A673 (cell line): ENCODE measurements around the gene NBEA.

Experiments
- CTCF ChIP-seq: fragments of 300-800, 200-600 bp; sonication (generic); conservative IDR thresholded peaks from 2 replicates; pipeline ENCODE4 v1.5.1; 2017; ENCODE audit warnings: low read depth, mild to moderate bottlenecking, antibody characterized with exemption, low read length, moderate library complexity, mixed read lengths
- EZH2 ChIP-seq: fragments of 200-600 bp; sonication (generic); IDR thresholded peaks from 2 replicates; pipeline ENCODE4 v1.6.1; 2017; ENCODE audit warnings: borderline replicate concordance, low read depth, mild to moderate bottlenecking, mixed read lengths, antibody characterized with exemption, low read length; ENCODE audit not compliant: poor library complexity, severe bottlenecking

GRCh38 chr13:35379663-35380062 is 437.6 kb downstream of the NBEA start:
- TF ChIP-seq CTCF = no peak
- no peak for TF ChIP-seq EZH2
